RWPE2 (cell line): ENCODE results near the gene NAA35.

Experiments
- ATAC-seq: fragments of 200-7000 bp; cut with Tn5 transposase; 3 replicates; pipeline ENCODE4 v1.9.1; 2021; ENCODE audit warnings: low read depth
- DNase-seq: peaks from one replicate; pipeline ENCODE4 v3.0.0-alpha.2; 2020; ENCODE audit warnings: low spot score
- H3K27ac ChIP-seq: fragments of 450-650 bp; 2 replicates; pipeline ENCODE4 v1.5.1; 2017; ENCODE audit warnings: mild to moderate bottlenecking; ENCODE audit not compliant: poor library complexity, severe bottlenecking
- H3K27me3 ChIP-seq: fragments of 250-450 bp; sonication (Bioruptor Pico); 2 replicates; pipeline ENCODE4 v1.5.1; 2021; ENCODE audit warnings: mild to moderate bottlenecking, moderate library complexity; ENCODE audit not compliant: insufficient read depth, poor library complexity, severe bottlenecking
- H3K36me3 ChIP-seq: fragments of 250-450 bp; sonication (Bioruptor Pico); 2 replicates; pipeline ENCODE4 v1.5.1; 2020; ENCODE audit warnings: low read depth, mild to moderate bottlenecking, moderate library complexity
- H3K4me1 ChIP-seq: fragments of 250-450 bp; sonication (Bioruptor Pico); 2 replicates; pipeline ENCODE4 v1.5.1; 2021; ENCODE audit warnings: mild to moderate bottlenecking, moderate library complexity; ENCODE audit not compliant: insufficient read depth, poor library complexity, severe bottlenecking
- H3K4me3 ChIP-seq: fragments of 250-450 bp; sonication (Bioruptor Pico); 2 replicates; pipeline ENCODE4 v1.5.1; 2021; ENCODE audit warnings: mild to moderate bottlenecking, moderate library complexity; ENCODE audit not compliant: severe bottlenecking
- H3K9me3 ChIP-seq: fragments of 250-450 bp; sonication (Bioruptor Pico); 2 replicates; pipeline ENCODE4 v1.5.1; 2021; ENCODE audit warnings: mild to moderate bottlenecking, moderate library complexity; ENCODE audit not compliant: severe bottlenecking
- TF ChIP-seq, protein P1 (sequence below): fragments of 450-650 bp; IDR thresholded peaks from one replicate; pipeline ENCODE4 v1.5.1; 2017; ENCODE audit warnings: mild to moderate bottlenecking, moderate library complexity; ENCODE audit not compliant: poor library complexity, severe bottlenecking

NAA35 gene

DNA sequence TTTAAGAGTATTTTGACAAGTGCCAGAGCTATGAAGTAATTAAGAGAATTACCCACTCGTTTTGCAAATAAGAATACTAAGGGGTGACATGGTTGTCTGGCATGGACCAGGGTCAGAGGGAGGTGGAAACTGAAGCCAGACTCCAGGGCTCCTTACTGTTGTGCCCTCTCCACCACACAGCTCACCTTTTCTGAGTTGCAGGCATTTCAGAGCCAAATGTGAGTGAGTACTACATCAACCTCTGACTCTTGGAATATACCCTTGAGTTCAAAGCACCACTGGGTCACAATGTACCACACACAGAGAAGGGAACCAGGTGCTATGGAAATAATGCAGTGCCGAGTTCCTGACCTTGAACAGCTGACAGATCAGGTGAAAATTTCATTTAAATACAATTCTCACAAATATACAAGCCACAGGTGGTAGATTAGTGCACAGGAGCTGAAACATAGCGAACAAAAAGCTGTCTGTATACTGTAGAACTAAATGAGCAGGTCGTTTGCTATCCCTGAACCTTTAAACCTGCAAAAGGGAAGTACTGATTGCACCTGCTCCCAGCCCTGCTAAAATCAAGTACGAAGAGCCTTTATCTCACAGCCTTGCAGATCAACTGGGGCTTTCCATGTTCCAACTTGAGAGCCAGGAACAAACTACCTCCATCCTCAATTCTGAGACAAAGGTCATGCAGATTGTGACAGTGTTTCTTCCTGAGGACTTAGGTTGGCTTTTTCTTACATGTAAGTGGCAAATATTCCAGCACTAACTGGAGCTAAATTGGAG lies 101.4 kb downstream of the NAA35 start:
- no peak for ATAC-seq
- Histone ChIP-seq H3K27ac (no peak overlapping the region), H3K4me3 (no peak overlapping the region), H3K27me3 (no peaks in the 10 kb centered on the region), H3K9me3 (no peaks in the 10 kb centered on the region), H3K36me3 (0 out of 2 replicates have a peak, but pooled peaks cover 4% of the 10 kb centered on the region), H3K4me1 (no peaks in the 10 kb centered on the region)
- no peak for DNase-seq
- TF ChIP-seq, protein P1, sequence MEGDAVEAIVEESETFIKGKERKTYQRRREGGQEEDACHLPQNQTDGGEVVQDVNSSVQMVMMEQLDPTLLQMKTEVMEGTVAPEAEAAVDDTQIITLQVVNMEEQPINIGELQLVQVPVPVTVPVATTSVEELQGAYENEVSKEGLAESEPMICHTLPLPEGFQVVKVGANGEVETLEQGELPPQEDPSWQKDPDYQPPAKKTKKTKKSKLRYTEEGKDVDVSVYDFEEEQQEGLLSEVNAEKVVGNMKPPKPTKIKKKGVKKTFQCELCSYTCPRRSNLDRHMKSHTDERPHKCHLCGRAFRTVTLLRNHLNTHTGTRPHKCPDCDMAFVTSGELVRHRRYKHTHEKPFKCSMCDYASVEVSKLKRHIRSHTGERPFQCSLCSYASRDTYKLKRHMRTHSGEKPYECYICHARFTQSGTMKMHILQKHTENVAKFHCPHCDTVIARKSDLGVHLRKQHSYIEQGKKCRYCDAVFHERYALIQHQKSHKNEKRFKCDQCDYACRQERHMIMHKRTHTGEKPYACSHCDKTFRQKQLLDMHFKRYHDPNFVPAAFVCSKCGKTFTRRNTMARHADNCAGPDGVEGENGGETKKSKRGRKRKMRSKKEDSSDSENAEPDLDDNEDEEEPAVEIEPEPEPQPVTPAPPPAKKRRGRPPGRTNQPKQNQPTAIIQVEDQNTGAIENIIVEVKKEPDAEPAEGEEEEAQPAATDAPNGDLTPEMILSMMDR = no peak

DNA sequence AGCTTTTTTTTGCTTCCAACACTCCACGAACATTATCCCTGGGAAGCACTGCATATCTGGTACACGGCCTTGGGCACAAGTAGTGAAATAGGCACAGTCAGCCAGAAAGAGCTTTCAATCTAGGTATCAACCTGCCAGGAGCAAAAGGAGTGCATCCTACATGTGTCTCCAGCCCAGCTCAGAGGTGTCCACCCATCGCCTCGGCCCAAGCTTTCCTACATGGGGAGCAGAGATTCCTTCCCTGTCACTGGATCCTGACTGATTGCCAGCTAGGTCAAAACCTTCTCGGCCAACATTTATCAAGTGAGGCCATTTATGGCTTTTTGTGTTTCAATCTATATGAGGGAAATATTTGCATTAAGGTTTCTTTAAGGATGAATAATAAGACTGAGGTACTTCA lies 102.6 kb downstream of the NAA35 start:
- H3K9me3 ChIP-seq = no peaks in the 10 kb centered on the region
- H3K36me3 ChIP-seq = 0 out of 2 replicates have a peak, but pooled peaks cover 4% of the 10 kb centered on the region
- ATAC-seq = no peak
- no peaks in the 10 kb centered on the region for H3K4me1 ChIP-seq
- TF ChIP-seq, protein P1 = no peak
- H3K27ac ChIP-seq = no peak overlapping the region
- no peaks in the 10 kb centered on the region for H3K27me3 ChIP-seq
- no peak overlapping the region for H3K4me3 ChIP-seq
- no peak for DNase-seq

DNA sequence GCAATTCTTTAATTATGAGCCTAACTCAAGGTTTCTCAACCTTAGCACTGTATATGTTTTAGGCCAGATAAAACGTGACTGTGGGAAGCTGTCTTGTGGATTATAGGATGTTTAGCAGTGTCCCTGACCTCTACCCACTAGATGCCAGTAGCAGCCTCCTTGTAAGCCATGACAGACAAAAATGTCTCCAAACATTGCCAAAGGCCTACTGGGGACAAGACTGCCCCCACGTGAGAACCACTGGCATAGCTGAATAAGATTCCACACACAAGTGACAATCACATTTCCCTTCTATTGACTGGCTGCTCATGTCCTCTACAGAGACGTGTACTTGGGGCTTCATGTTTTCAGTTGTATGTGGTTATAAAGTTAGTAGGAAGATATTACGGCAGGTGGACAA lies 103.1 kb downstream of the NAA35 start:
- Histone ChIP-seq H3K27ac (no peak overlapping the region), H3K27me3 (no peaks in the 10 kb centered on the region), H3K36me3 (0 out of 2 replicates have a peak, but pooled peaks cover 4% of the 10 kb centered on the region), H3K4me3 (no peak overlapping the region), H3K9me3 (no peaks in the 10 kb centered on the region), H3K4me1 (no peaks in the 10 kb centered on the region)
- TF ChIP-seq, protein P1 = no peak
- DNase-seq (no peak), ATAC-seq (no peak)

DNA sequence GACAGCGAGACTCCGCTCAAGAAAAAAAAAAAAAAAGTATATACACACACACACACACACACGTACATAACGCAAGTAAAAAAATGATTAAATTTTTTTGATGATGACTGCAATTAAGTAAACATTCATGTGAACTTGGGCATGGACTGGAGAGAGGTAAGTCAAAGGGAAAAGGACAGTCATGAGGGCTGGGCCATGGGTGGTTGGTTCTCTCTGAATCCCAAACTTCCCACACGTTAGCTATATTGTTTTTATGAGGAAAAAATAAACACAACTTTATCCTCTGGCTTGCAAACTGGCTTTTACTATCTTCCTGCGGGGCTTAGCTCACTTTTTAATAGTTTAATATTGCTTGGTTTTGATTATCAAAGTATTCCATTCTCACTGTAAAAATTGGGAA lies 104.7 kb downstream of the NAA35 start:
- no peak for ATAC-seq
- no peak overlapping the region for H3K27ac ChIP-seq
- DNase-seq = no peak
- H3K27me3 ChIP-seq = no peaks in the 10 kb centered on the region
- TF ChIP-seq, protein P1 = no peak
- H3K9me3 ChIP-seq = no peaks in the 10 kb centered on the region
- H3K4me3 ChIP-seq = no peak overlapping the region
- no peaks in the 10 kb centered on the region for H3K36me3 ChIP-seq
- H3K4me1 ChIP-seq = no peaks in the 10 kb centered on the region

DNA sequence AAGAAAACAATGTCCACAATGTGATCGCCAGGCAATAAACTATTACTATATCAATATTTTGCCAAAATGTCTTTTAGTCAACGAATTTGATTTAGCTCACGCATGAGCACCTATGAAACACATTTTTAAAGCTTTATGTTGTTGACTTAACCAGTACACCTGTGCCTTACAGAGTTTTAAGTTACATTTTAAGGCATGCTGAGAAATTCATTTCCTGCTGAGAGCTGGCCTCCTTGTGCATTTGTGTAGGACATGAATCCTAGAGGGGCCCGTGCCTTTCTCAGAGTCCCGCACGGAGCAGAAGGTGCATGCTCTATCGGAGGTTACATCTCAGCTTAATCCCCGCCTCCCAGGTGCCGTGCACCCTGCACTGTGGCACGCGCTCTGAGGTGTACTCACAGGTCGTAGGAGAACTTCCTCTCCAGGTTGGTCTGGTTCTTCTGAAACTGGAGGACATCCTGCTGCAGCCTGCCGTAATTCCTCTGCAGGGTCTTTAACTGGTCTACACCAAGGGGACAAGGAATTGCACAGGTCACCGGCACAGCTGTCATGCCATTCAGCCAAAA lies 105.2 kb downstream of the NAA35 start:
- no peaks in the 10 kb centered on the region for H3K4me1 ChIP-seq
- ATAC-seq = no peak

More for the DNA sequence above, 105.2 kb downstream of the NAA35 start:
- TF ChIP-seq, protein P1 = no peak
- no peak for DNase-seq
- Histone ChIP-seq H3K9me3 (no peaks in the 10 kb centered on the region), H3K4me3 (no peak overlapping the region), H3K27me3 (no peaks in the 10 kb centered on the region), H3K27ac (no peak overlapping the region), H3K36me3 (no peaks in the 10 kb centered on the region)
